ENCODE data around the gene FLRT2.

DNA sequence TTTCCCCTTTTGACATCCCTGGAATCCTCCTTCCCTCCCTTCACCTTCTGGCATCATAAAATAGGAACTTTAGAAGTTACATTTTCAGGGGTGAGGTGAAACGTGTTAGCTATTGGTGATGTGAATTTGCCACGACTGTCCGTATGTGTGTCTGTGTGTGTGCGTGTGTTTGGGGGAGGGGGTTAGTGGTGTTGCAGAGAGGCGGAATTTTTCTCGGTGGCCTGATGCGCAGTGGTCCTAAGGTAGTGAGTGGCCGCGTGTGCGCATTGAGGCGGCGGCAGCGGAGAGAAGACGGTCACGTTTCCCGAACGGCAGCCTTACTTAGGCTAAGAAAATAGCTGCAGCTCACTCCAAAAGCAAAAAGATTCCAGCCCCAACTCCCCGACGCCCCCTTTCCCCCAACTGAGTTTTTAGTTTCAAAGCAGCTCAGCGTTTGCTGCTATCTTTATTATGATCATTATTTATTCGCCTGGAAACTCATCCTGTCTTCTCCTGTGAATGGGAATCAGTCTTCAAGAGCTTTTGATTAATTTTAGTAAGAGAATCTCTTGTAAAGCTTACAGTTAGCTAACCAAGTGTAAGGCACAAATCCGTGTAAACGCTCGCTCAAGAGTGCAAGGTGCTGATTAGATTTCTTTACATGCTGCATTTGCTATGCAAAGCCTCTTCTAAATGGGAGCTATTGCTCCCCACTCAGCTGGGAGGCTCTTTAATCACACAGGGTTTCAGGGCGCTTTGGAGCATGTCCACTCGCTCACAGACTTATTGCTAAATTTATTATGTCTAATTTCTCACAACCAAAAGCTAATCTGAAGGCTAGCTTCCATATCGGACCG, 4.7 kb downstream of the FLRT2 start:
- TF ChIP-seq, protein P1, sequence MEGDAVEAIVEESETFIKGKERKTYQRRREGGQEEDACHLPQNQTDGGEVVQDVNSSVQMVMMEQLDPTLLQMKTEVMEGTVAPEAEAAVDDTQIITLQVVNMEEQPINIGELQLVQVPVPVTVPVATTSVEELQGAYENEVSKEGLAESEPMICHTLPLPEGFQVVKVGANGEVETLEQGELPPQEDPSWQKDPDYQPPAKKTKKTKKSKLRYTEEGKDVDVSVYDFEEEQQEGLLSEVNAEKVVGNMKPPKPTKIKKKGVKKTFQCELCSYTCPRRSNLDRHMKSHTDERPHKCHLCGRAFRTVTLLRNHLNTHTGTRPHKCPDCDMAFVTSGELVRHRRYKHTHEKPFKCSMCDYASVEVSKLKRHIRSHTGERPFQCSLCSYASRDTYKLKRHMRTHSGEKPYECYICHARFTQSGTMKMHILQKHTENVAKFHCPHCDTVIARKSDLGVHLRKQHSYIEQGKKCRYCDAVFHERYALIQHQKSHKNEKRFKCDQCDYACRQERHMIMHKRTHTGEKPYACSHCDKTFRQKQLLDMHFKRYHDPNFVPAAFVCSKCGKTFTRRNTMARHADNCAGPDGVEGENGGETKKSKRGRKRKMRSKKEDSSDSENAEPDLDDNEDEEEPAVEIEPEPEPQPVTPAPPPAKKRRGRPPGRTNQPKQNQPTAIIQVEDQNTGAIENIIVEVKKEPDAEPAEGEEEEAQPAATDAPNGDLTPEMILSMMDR (conservative IDR thresholded peaks at IDR 0.05; ENCODE audit: low read depth, low read length): no peak
- no peak for TF ChIP-seq EZH2 (IDR thresholded peaks at IDR 0.05; ENCODE audit: low read length, unreplicated experiment)

Data from PC-3 (cell line).